ES-I3 (cell line): ENCODE data around the gene TSPAN17.

Source experiments
- H3K36me3 ChIP-seq: 2 replicates; pipeline ENCODE4 v1.6.1; 2013; ENCODE audit warnings: mild to moderate bottlenecking, low read length, control low read depth, moderate library complexity; ENCODE audit not compliant: insufficient read depth
- H3K4me1 ChIP-seq: 2 replicates; pipeline ENCODE4 v1.6.1; 2013; ENCODE audit warnings: mild to moderate bottlenecking, control low read depth, low read length; ENCODE audit not compliant: insufficient read depth
- H3K9ac ChIP-seq: 2 replicates; pipeline ENCODE4 v1.6.1; 2013; ENCODE audit warnings: low read depth, mild to moderate bottlenecking, low read length, moderate library complexity
- H3K9me3 ChIP-seq: 2 replicates; pipeline ENCODE4 v1.6.1; 2013; ENCODE audit warnings: mild to moderate bottlenecking, low read length, moderate library complexity; ENCODE audit not compliant: control insufficient read depth, insufficient read depth

TSPAN17 gene

GRCh38 chr5:176680226-176680563 is 32.9 kb downstream of the TSPAN17 start:
- H3K9ac ChIP-seq, result peak overlapping the region; percentile 1; the same call in 1 of the 2 replicates
- peaks cover 2% of the 10 kb centered on the region for H3K9me3 ChIP-seq
- peaks cover 6% of the 10 kb centered on the region; the same call in 1 of the 2 replicates for H3K4me1 ChIP-seq
- no peaks in the 10 kb centered on the region for H3K36me3 ChIP-seq

- H3K9me3 ChIP-seq, result peaks cover 8% of the 10 kb centered on the region
- no peaks in the 10 kb centered on the region; the same call in 1 of the 2 replicates for H3K4me1 ChIP-seq
- H3K9ac ChIP-seq, result no peak overlapping the region
- H3K36me3 ChIP-seq, result no peaks in the 10 kb centered on the region
Observed at GRCh38 chr5:176682016-176682531, 34.8 kb downstream of the TSPAN17 start.

GRCh38 chr5:176685010-176685409 is 37.7 kb downstream of the TSPAN17 start:
- Histone ChIP-seq H3K9me3 (peaks cover 8% of the 10 kb centered on the region), H3K9ac (no peak overlapping the region), H3K36me3 (no peaks in the 10 kb centered on the region), H3K4me1 (no peaks in the 10 kb centered on the region; the same call in 1 of the 2 replicates)

GRCh38 chr5:176687247-176687646 is 40.0 kb downstream of the TSPAN17 start:
- Histone ChIP-seq H3K9me3 (peaks cover 8% of the 10 kb centered on the region), H3K9ac (no peak overlapping the region), H3K36me3 (no peaks in the 10 kb centered on the region), H3K4me1 (peaks cover 2% of the 10 kb centered on the region)

GRCh38 chr5:176687881-176688280 is 40.6 kb downstream of the TSPAN17 start:
- no peak overlapping the region for H3K9ac ChIP-seq
- peaks cover 8% of the 10 kb centered on the region for H3K9me3 ChIP-seq
- H3K36me3 ChIP-seq, result no peaks in the 10 kb centered on the region
- H3K4me1 ChIP-seq, result peaks cover 9% of the 10 kb centered on the region

- Histone ChIP-seq H3K9ac (no peak overlapping the region), H3K36me3 (no peaks in the 10 kb centered on the region), H3K4me1 (peaks cover 12% of the 10 kb centered on the region), H3K9me3 (no peaks in the 10 kb centered on the region; the same call in 1 of the 2 replicates)
Observed at GRCh38 chr5:176690911-176691310, 43.6 kb downstream of the TSPAN17 start.

- Histone ChIP-seq H3K9me3 (no peaks in the 10 kb centered on the region), H3K4me1 (peaks cover 13% of the 10 kb centered on the region)
Observed at GRCh38 chr5:176691524-176691923, 44.2 kb downstream of the TSPAN17 start.

GRCh38 chr5:176692326-176692725 is 45.0 kb downstream of the TSPAN17 start:
- Histone ChIP-seq H3K4me1 (peaks cover 20% of the 10 kb centered on the region), H3K9ac (no peak overlapping the region), H3K9me3 (no peaks in the 10 kb centered on the region), H3K36me3 (no peaks in the 10 kb centered on the region)

More at GRCh38 chr5:176691524-176691923, 44.2 kb downstream of the TSPAN17 start:
- no peaks in the 10 kb centered on the region for H3K36me3 ChIP-seq
- H3K9ac ChIP-seq, result no peak overlapping the region

- H3K9ac ChIP-seq, result no peak overlapping the region
- H3K36me3 ChIP-seq, result no peaks in the 10 kb centered on the region
- no peaks in the 10 kb centered on the region for H3K9me3 ChIP-seq
- H3K4me1 ChIP-seq, result peaks cover 26% of the 10 kb centered on the region
Observed at GRCh38 chr5:176692839-176693476, 45.7 kb downstream of the TSPAN17 start.

GRCh38 chr5:176693477-176693851 is 46.2 kb downstream of the TSPAN17 start:
- Histone ChIP-seq H3K9ac (no peak overlapping the region), H3K4me1 (peaks cover 31% of the 10 kb centered on the region), H3K9me3 (no peaks in the 10 kb centered on the region)

GRCh38 chr5:176694146-176694545 is 46.9 kb downstream of the TSPAN17 start:
- no peaks in the 10 kb centered on the region for H3K9me3 ChIP-seq
- no peak overlapping the region for H3K9ac ChIP-seq
- peaks cover 35% of the 10 kb centered on the region for H3K4me1 ChIP-seq
- no peaks in the 10 kb centered on the region for H3K36me3 ChIP-seq

More at GRCh38 chr5:176693477-176693851, 46.2 kb downstream of the TSPAN17 start:
- H3K36me3 ChIP-seq, result no peaks in the 10 kb centered on the region

- Histone ChIP-seq H3K4me1 (peaks cover 35% of the 10 kb centered on the region), H3K36me3 (no peaks in the 10 kb centered on the region), H3K9me3 (no peaks in the 10 kb centered on the region), H3K9ac (no peak overlapping the region)
Observed at GRCh38 chr5:176694631-176695030, 47.3 kb downstream of the TSPAN17 start.

GRCh38 chr5:176695073-176695472 is 47.8 kb downstream of the TSPAN17 start:
- Histone ChIP-seq H3K9ac (no peak overlapping the region), H3K36me3 (no peaks in the 10 kb centered on the region), H3K9me3 (no peaks in the 10 kb centered on the region), H3K4me1 (peaks cover 35% of the 10 kb centered on the region)

GRCh38 chr5:176697267-176697933 is 50.1 kb downstream of the TSPAN17 start:
- no peaks in the 10 kb centered on the region for H3K36me3 ChIP-seq
- no peak overlapping the region for H3K9ac ChIP-seq
- H3K4me1 ChIP-seq, result peaks cover 31% of the 10 kb centered on the region
- H3K9me3 ChIP-seq, result no peaks in the 10 kb centered on the region

GRCh38 chr5:176697934-176698538 is 50.8 kb downstream of the TSPAN17 start:
- Histone ChIP-seq H3K9me3 (no peaks in the 10 kb centered on the region), H3K4me1 (peaks cover 25% of the 10 kb centered on the region), H3K9ac (no peak overlapping the region), H3K36me3 (no peaks in the 10 kb centered on the region)
